Endothelial cell of umbilical vein (primary cell): ENCODE results near the gene CDH19.

Experiments used
- CTCF ChIP-seq, 2 donors: IDR thresholded peaks; 1 replicate in 1 of 2; 2 replicates in 1 of 2; pipeline ENCODE4 v1.5.1; 2011; ENCODE audit warnings: low read length in 2 of 2, mild to moderate bottlenecking in 2 of 2, moderate library complexity in 2 of 2, control low read depth in 1 of 2, inconsistent platforms in 1 of 2, low read depth in 1 of 2; ENCODE audit not compliant: insufficient read depth in 1 of 2; ENCODE audit errors: extremely low read depth in 1 of 2
- FOS ChIP-seq: IDR thresholded peaks from 2 replicates; pipeline ENCODE4 v1.6.1; 2011; ENCODE audit warnings: mild to moderate bottlenecking, low read length, moderate library complexity, borderline replicate concordance; ENCODE audit not compliant: insufficient read depth
- GATA2 ChIP-seq: IDR thresholded peaks from 2 replicates; pipeline ENCODE4 v1.7.0; 2011; ENCODE audit warnings: low read depth, mild to moderate bottlenecking, moderate library complexity, mixed read lengths, low read length; ENCODE audit not compliant: insufficient read length, insufficient read depth
- JUN ChIP-seq: IDR thresholded peaks from 2 replicates; pipeline ENCODE4 v1.6.1; 2011; ENCODE audit warnings: borderline replicate concordance, low read depth; ENCODE audit not compliant: insufficient read length, insufficient read depth
- POLR2A ChIP-seq: IDR thresholded peaks from 2 replicates; pipeline ENCODE4 v1.6.1; 2012; ENCODE audit warnings: low read depth, mild to moderate bottlenecking, control low read depth, low read length
- POLR2AphosphoS5 ChIP-seq: IDR thresholded peaks from 2 replicates; pipeline ENCODE4 v1.6.1; 2012; ENCODE audit warnings: low read depth, mild to moderate bottlenecking, control low read depth, low read length, moderate library complexity; ENCODE audit not compliant: insufficient read depth

- no peak for TF ChIP-seq POLR2AphosphoS5
- no peak for TF ChIP-seq POLR2A
- TF ChIP-seq CTCF (IDR thresholded peaks at IDR 0.05; ENCODE audit: extremely low read depth in 1 of 2, insufficient read depth in 1 of 2, low read depth in 1 of 2, low read length in 2 of 2), result no peak
- TF ChIP-seq JUN, result no peak
- no peak for TF ChIP-seq GATA2
- TF ChIP-seq FOS, result no peak
Measured at GRCh38 chr18:66607632-66608031, 3.7 kb upstream of the CDH19 start.
